Measurements from ENCODE around the gene TEX14. TPM values are rescaled to one million over a fixed set of nuclear protein-coding genes. Genes with fewer than 3 reads are reported as not detected.
"Not testable (repeated sequence)": the region's sequence is repeated elsewhere in the genome, so short reads cannot be mapped to it uniquely, and the experiment has no call there.

Gene TEX14
- polyA plus RNA-seq, 3 donors: 0.25 TPM; not detected in 2

GRCh38 chr17:58658804-58659713 lies 32.8 kb downstream of the TEX14 start:
- Histone ChIP-seq H3K9ac (ENCODE audit: insufficient read depth, low read length, poor library complexity, severe bottlenecking) (peak overlapping the region; percentile 82), H3K79me2 (ENCODE audit: insufficient read depth, low read length) (no peaks in the 10 kb centered on the region), H3K4me1 (ENCODE audit: control insufficient read depth in 1 of 2, insufficient read depth in 2 of 2, low read length in 2 of 2) (peaks cover 15 to 17% of the 10 kb centered on the region in 2 donors), H4K20me1 (ENCODE audit: insufficient read depth, low read length) (no peaks in the 10 kb centered on the region), H3K9me3 (replicated peaks in 1 of 2; ENCODE audit: control insufficient read depth in 1 of 2, insufficient read depth in 1 of 2, low read length in 2 of 2) (no peaks in the 10 kb centered on the region), H3K4me3 (replicated peaks in 1 of 3; ENCODE audit: low read depth in 2 of 3, low read length in 3 of 3) (peak overlapping the region; percentile 39 to 76 (median 73)), H3K27me3 (ENCODE audit: control insufficient read depth in 2 of 2, insufficient read depth in 2 of 2, low read length in 2 of 2) (no peaks in the 10 kb centered on the region), H3K36me3 (replicated peaks in 1 of 2; ENCODE audit: control insufficient read depth in 1 of 2, insufficient read depth in 2 of 2, low read length in 2 of 2) (no peaks in the 10 kb centered on the region), H2AFZ (ENCODE audit: insufficient read depth, low read depth, low read length, poor library complexity, severe bottlenecking) (peak overlapping the region; percentile 61), H3K27ac (ENCODE audit: low read depth in 1 of 2, low read length in 2 of 2) (peak overlapping the region; percentile 42 to 87), H3K4me2 (replicated peaks; ENCODE audit: extremely low read depth, low read length, poor library complexity, severe bottlenecking) (peak overlapping the region; percentile 84)
- no peak for TF ChIP-seq CTCF (IDR thresholded peaks at IDR 0.05)
- no peaks in the 10 kb centered on the region for H3K9me3 Mint-ChIP-seq
- peak overlapping the region; percentile 70 to 86 for H3K4me3 Mint-ChIP-seq
- H3K27me3 Mint-ChIP-seq (ENCODE audit: low read depth in 3 of 3): peaks cover 4 to 11% (median 6%) of the 10 kb centered on the region in 3 donors
- H3K27ac Mint-ChIP-seq: peak overlapping the region; percentile 96 to 100 (median 99)
- H3K4me1 Mint-ChIP-seq: peaks cover 19% of the 10 kb centered on the region
- 2% methylated on average over 19 of the region's 38 CpGs for WGBS (ENCODE audit: insufficient coverage)
- DNase-seq: peak; percentile 89 to 95 (median 93)
- H3K36me3 Mint-ChIP-seq: no peaks in the 10 kb centered on the region
- intact Hi-C loops (cut with micrococcal nuclease): loop anchor here (1.0 to 2.0 kb wide), 3 partner anchors 26 to 140 kb away; no protein-coding TSS in a partner anchor

DNA sequence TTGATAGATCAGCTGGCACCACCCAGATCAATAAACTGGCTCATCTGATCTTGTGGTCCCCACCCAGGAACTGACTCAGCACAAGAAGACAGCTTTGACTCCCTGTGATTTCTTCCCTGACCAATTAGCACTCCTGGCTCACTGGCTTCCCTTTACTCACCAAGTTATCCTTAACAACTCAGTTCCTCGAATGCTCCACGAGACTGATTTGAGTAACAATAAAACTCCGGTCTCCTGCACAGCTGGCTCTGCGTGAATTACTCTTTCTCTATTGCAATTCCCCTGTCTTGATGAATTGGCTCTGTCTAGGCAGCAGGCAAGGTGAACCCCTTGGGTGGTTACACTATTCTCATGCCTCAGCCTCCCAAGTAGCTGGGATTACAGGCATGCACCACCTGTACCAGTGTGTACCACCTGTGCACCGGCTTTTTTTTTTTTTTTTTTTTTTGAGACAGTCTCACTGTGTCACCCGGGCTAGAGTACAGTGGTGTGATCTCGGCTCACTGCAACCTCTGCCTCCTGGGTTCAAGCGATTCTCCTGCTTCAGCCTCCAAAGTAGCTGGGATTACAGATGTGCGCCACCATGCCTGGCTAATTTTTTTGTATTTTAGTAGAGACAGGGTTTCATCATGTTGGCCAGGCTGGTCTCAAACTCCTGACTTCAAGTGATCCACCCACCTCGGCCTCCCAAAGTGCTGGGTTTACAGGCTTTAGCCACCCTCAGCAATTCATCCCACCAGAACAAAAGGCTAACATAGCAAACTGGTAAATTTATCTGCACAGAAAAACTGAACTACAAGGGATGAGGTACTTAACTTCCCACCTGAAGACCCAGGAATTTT lies 33.7 kb downstream of the TEX14 start:
- H3K9me3 Mint-ChIP-seq; H3K36me3 Mint-ChIP-seq; H3K9ac ChIP-seq (ENCODE audit: insufficient read depth, low read length, poor library complexity, severe bottlenecking); H4K20me1 ChIP-seq (ENCODE audit: insufficient read depth, low read length); H3K36me3 ChIP-seq (replicated peaks in 1 of 2; ENCODE audit: control insufficient read depth in 1 of 2, insufficient read depth in 2 of 2, low read length in 2 of 2); H3K79me2 ChIP-seq (ENCODE audit: insufficient read depth, low read length); H3K27me3 ChIP-seq (ENCODE audit: control insufficient read depth in 2 of 2, insufficient read depth in 2 of 2, low read length in 2 of 2); H3K9me3 ChIP-seq (replicated peaks in 1 of 2; ENCODE audit: control insufficient read depth in 1 of 2, insufficient read depth in 1 of 2, low read length in 2 of 2); H2AFZ ChIP-seq (ENCODE audit: insufficient read depth, low read depth, low read length, poor library complexity, severe bottlenecking): not testable (repeated sequence)
- Histone ChIP-seq H3K4me3 (replicated peaks in 1 of 3; ENCODE audit: low read depth in 2 of 3, low read length in 3 of 3) (peak overlapping the region in 1 of 3 experiments; percentile 73), H3K27ac (ENCODE audit: low read depth in 1 of 2, low read length in 2 of 2) (peak overlapping the region in 1 of 2 donors; percentile 87), H3K4me2 (replicated peaks; ENCODE audit: extremely low read depth, low read length, poor library complexity, severe bottlenecking) (peak overlapping the region; percentile 84), H3K4me1 (ENCODE audit: control insufficient read depth in 1 of 2, insufficient read depth in 2 of 2, low read length in 2 of 2) (peaks cover 15 to 17% of the 10 kb centered on the region in 2 donors)
- peaks cover 19% of the 10 kb centered on the region for H3K4me1 Mint-ChIP-seq
- WGBS (ENCODE audit: insufficient coverage): 59% methylated on average over 5 of the region's 10 CpGs
- DNase-seq: peak; percentile 27 to 76 (median 37)
- H3K27ac Mint-ChIP-seq: peak overlapping the region; percentile 35 to 100 (median 98)
- H3K27me3 Mint-ChIP-seq (ENCODE audit: low read depth in 3 of 3): peaks cover 4 to 11% (median 6%) of the 10 kb centered on the region in 3 donors
- H3K4me3 Mint-ChIP-seq: peak overlapping the region; percentile 5 to 86
- intact Hi-C loops (cut with micrococcal nuclease): loop anchor here in 1 of 2 donors (2.0 kb wide), 2 partner anchors 25 to 139 kb away; no protein-coding TSS in a partner anchor
